ENCODE results near the gene FAM168A.

Gene FAM168A

DNA sequence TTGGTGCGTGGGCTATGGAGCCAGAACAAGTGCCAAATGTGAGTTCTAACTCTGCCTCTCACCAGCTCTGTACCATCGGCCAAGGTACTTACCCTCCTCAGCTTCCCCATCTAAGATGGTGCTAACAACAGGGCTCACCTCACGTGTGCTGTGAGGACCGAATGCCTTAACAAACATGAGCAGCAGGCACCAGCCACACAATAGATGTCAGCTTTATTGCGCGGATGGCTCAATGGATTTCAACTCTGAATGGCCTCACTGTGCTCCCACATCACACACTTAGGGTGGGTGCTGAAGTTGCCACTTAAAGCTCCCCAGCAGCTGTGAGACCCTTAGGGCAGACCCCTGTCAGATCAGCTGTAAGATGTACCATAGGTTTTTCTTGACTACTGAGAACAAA lies 197.6 kb downstream of the FAM168A start:
- no peak for ATAC-seq
- TF ChIP-seq RARB (CRISPR knock-in tag; IDR thresholded peaks at IDR 0.05) (no peak), GLIS3 (CRISPR knock-in tag; IDR thresholded peaks at IDR 0.05) (no peak), ISL1 (CRISPR knock-in tag; IDR thresholded peaks at IDR 0.05) (no peak)
- TF ChIP-seq, protein P1, sequence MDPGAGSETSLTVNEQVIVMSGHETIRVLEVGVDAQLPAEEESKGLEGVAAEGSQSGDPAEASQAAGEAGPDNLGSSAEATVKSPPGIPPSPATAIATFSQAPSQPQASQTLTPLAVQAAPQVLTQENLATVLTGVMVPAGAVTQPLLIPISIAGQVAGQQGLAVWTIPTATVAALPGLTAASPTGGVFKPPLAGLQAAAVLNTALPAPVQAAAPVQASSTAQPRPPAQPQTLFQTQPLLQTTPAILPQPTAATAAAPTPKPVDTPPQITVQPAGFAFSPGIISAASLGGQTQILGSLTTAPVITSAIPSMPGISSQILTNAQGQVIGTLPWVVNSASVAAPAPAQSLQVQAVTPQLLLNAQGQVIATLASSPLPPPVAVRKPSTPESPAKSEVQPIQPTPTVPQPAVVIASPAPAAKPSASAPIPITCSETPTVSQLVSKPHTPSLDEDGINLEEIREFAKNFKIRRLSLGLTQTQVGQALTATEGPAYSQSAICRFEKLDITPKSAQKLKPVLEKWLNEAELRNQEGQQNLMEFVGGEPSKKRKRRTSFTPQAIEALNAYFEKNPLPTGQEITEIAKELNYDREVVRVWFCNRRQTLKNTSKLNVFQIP (CRISPR knock-in tag; IDR thresholded peaks at IDR 0.05; ENCODE audit: borderline replicate concordance, low read depth) = no peak

DNA sequence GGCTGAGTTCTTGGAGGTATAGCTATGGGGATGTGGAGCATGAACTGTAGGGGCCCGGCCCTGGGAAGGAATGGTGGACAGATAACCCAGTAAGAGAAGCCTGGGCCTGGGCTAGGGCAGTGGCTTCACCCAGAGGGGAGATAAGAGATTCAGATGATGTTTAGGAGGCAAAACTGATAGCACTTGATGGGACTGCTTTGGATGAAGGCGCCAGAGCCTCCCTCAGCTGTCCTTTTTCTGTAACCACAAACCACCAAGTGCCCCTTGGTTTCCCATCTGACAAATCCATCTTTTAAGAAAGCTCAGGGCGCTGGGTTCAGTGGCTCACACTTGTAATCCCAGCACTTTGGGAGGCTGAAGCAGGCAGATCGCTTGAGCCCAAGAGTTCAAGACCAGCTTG lies 198.3 kb downstream of the FAM168A start:
- no peak for ATAC-seq
- TF ChIP-seq ZNF565 (CRISPR knock-in tag; conservative IDR thresholded peaks at IDR 0.05; ENCODE audit: low read depth) (no peak), ISL1 (CRISPR knock-in tag; IDR thresholded peaks at IDR 0.05) (no peak), SNAI2 (CRISPR knock-in tag; IDR thresholded peaks at IDR 0.05) (no peak), TCF4 (CRISPR knock-in tag; IDR thresholded peaks at IDR 0.05; ENCODE audit: borderline replicate concordance) (no peak), ZC3H10 (CRISPR knock-in tag; IDR thresholded peaks at IDR 0.05) (no peak), OSR1 (CRISPR knock-in tag; IDR thresholded peaks at IDR 0.05) (no peak), ZNF8 (CRISPR knock-in tag; IDR thresholded peaks at IDR 0.05) (no peak)
- TF ChIP-seq, protein P2, sequence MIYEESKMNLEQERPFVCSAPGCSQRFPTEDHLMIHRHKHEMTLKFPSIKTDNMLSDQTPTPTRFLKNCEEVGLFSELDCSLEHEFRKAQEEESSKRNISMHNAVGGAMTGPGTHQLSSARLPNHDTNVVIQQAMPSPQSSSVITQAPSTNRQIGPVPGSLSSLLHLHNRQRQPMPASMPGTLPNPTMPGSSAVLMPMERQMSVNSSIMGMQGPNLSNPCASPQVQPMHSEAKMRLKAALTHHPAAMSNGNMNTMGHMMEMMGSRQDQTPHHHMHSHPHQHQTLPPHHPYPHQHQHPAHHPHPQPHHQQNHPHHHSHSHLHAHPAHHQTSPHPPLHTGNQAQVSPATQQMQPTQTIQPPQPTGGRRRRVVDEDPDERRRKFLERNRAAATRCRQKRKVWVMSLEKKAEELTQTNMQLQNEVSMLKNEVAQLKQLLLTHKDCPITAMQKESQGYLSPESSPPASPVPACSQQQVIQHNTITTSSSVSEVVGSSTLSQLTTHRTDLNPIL (CRISPR knock-in tag; IDR thresholded peaks at IDR 0.05; ENCODE audit: low read depth) = no peak

DNA sequence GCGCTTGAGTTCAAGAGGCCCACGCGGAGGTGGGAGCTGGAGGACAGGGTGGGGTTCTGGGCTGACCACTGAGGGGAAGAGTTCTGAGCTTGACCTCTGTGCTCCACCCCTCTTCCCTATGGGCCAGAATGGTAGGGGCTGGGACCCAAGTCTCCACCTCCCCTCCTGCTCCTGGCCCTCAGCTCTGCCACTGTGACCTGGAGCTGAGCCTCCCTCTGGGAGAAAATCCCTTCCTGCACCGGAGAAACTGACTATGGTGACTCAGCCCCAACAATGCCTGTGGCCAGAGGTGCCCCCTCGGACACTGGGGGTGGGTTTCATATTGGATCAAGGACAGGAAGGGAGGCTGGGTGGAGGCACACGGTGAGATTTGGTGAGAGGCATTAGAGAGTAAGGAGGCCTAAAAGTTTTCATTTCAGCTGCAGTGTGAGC lies 198.7 kb downstream of the FAM168A start:
- no peak for TF ChIP-seq ZNF565 (CRISPR knock-in tag; conservative IDR thresholded peaks at IDR 0.05; ENCODE audit: low read depth)
- TF ChIP-seq, protein P3, sequence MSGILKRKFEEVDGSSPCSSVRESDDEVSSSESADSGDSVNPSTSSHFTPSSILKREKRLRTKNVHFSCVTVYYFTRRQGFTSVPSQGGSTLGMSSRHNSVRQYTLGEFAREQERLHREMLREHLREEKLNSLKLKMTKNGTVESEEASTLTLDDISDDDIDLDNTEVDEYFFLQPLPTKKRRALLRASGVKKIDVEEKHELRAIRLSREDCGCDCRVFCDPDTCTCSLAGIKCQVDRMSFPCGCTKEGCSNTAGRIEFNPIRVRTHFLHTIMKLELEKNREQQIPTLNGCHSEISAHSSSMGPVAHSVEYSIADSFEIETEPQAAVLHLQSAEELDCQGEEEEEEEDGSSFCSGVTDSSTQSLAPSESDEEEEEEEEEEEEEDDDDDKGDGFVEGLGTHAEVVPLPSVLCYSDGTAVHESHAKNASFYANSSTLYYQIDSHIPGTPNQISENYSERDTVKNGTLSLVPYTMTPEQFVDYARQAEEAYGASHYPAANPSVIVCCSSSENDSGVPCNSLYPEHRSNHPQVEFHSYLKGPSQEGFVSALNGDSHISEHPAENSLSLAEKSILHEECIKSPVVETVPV (CRISPR knock-in tag; IDR thresholded peaks at IDR 0.05) = no peak
- TF ChIP-seq SNAI2 (CRISPR knock-in tag; IDR thresholded peaks at IDR 0.05) = no peak
- no peak for TF ChIP-seq OSR1 (CRISPR knock-in tag; IDR thresholded peaks at IDR 0.05)
- TF ChIP-seq, protein P4, sequence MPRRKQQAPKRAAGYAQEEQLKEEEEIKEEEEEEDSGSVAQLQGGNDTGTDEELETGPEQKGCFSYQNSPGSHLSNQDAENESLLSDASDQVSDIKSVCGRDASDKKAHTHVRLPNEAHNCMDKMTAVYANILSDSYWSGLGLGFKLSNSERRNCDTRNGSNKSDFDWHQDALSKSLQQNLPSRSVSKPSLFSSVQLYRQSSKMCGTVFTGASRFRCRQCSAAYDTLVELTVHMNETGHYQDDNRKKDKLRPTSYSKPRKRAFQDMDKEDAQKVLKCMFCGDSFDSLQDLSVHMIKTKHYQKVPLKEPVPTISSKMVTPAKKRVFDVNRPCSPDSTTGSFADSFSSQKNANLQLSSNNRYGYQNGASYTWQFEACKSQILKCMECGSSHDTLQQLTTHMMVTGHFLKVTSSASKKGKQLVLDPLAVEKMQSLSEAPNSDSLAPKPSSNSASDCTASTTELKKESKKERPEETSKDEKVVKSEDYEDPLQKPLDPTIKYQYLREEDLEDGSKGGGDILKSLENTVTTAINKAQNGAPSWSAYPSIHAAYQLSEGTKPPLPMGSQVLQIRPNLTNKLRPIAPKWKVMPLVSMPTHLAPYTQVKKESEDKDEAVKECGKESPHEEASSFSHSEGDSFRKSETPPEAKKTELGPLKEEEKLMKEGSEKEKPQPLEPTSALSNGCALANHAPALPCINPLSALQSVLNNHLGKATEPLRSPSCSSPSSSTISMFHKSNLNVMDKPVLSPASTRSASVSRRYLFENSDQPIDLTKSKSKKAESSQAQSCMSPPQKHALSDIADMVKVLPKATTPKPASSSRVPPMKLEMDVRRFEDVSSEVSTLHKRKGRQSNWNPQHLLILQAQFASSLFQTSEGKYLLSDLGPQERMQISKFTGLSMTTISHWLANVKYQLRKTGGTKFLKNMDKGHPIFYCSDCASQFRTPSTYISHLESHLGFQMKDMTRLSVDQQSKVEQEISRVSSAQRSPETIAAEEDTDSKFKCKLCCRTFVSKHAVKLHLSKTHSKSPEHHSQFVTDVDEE (CRISPR knock-in tag; IDR thresholded peaks at IDR 0.05) = no peak
- no peak for TF ChIP-seq ISL1 (CRISPR knock-in tag; IDR thresholded peaks at IDR 0.05)
- no peak for TF ChIP-seq ZC3H10 (CRISPR knock-in tag; IDR thresholded peaks at IDR 0.05)
- ATAC-seq = no peak

DNA sequence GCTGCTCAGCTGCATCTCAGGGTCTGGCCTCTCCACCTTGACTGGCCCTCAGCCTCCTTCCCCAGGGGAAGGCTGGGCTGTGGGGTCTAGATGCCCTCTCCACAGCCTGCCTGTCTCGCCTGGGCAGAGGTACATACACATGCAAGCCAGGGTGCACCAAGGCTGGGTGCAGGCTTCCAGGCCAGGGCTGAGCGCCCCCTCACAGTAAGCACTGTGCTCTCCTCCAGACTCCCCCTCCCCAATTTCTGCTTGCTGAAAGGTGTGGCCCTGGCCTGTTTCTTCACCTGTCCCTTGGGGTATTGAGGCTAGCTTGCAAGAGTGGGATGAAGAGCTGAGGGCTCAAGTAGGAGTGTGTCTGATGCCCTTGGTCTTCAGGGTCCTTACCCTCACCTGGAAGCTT lies 199.2 kb downstream of the FAM168A start:
- TF ChIP-seq ZNF565 (CRISPR knock-in tag; conservative IDR thresholded peaks at IDR 0.05; ENCODE audit: low read depth) (no peak), OSR1 (CRISPR knock-in tag; IDR thresholded peaks at IDR 0.05) (no peak), CSDC2 (CRISPR knock-in tag; IDR thresholded peaks at IDR 0.05) (no peak), RARB (CRISPR knock-in tag; IDR thresholded peaks at IDR 0.05) (no peak), ISL1 (CRISPR knock-in tag; IDR thresholded peaks at IDR 0.05) (no peak), ZNF8 (CRISPR knock-in tag; IDR thresholded peaks at IDR 0.05) (no peak), ESRRG (CRISPR knock-in tag; IDR thresholded peaks at IDR 0.05) (no peak), ZFP3 (CRISPR knock-in tag; IDR thresholded peaks at IDR 0.05) (no peak)
- TF ChIP-seq, protein P1 (CRISPR knock-in tag; IDR thresholded peaks at IDR 0.05; ENCODE audit: borderline replicate concordance, low read depth) = no peak
- TF ChIP-seq, protein P5, sequence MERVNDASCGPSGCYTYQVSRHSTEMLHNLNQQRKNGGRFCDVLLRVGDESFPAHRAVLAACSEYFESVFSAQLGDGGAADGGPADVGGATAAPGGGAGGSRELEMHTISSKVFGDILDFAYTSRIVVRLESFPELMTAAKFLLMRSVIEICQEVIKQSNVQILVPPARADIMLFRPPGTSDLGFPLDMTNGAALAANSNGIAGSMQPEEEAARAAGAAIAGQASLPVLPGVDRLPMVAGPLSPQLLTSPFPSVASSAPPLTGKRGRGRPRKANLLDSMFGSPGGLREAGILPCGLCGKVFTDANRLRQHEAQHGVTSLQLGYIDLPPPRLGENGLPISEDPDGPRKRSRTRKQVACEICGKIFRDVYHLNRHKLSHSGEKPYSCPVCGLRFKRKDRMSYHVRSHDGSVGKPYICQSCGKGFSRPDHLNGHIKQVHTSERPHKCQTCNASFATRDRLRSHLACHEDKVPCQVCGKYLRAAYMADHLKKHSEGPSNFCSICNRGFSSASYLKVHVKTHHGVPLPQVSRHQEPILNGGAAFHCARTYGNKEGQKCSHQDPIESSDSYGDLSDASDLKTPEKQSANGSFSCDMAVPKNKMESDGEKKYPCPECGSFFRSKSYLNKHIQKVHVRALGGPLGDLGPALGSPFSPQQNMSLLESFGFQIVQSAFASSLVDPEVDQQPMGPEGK (CRISPR knock-in tag; IDR thresholded peaks at IDR 0.05; ENCODE audit: borderline replicate concordance) = no peak
- TF ChIP-seq, protein P3 (CRISPR knock-in tag; IDR thresholded peaks at IDR 0.05) = no peak
- TF ChIP-seq, protein P2 (CRISPR knock-in tag; IDR thresholded peaks at IDR 0.05; ENCODE audit: low read depth) = no peak
- ATAC-seq = no peak
